Fibroblast of mammary gland (primary cell): ENCODE measurements around the gene SYT17.

Experiments used
- DNase-seq: peaks from one replicate; pipeline ENCODE4 v3.0.0-alpha.2; 2010; ENCODE audit warnings: low read depth
- H3K4me3 ChIP-seq: 2 replicates; pipeline ENCODE4 v1.5.1; 2011; ENCODE audit warnings: low read depth, mild to moderate bottlenecking, low read length, moderate library complexity; ENCODE audit not compliant: control insufficient read depth
- TF ChIP-seq, protein P1 (sequence below): conservative IDR thresholded peaks from 2 replicates; pipeline ENCODE4 v1.5.1; 2011; ENCODE audit warnings: low read depth, low read length, inconsistent platforms; ENCODE audit not compliant: control insufficient read depth, insufficient read depth

Gene SYT17

GRCh38 chr16:19223235-19224170 is 55.5 kb downstream of the SYT17 start:
- H3K4me3 ChIP-seq, result no peak overlapping the region
- DNase-seq, result peak; percentile 18
- TF ChIP-seq, protein P1, sequence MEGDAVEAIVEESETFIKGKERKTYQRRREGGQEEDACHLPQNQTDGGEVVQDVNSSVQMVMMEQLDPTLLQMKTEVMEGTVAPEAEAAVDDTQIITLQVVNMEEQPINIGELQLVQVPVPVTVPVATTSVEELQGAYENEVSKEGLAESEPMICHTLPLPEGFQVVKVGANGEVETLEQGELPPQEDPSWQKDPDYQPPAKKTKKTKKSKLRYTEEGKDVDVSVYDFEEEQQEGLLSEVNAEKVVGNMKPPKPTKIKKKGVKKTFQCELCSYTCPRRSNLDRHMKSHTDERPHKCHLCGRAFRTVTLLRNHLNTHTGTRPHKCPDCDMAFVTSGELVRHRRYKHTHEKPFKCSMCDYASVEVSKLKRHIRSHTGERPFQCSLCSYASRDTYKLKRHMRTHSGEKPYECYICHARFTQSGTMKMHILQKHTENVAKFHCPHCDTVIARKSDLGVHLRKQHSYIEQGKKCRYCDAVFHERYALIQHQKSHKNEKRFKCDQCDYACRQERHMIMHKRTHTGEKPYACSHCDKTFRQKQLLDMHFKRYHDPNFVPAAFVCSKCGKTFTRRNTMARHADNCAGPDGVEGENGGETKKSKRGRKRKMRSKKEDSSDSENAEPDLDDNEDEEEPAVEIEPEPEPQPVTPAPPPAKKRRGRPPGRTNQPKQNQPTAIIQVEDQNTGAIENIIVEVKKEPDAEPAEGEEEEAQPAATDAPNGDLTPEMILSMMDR, result peak; percentile 64

- DNase-seq, result no peak
- no peak overlapping the region for H3K4me3 ChIP-seq
- TF ChIP-seq, protein P1, result no peak
Observed at GRCh38 chr16:19225651-19226050, 57.6 kb downstream of the SYT17 start.

GRCh38 chr16:19227643-19228042 is 59.6 kb downstream of the SYT17 start:
- TF ChIP-seq, protein P1, result no peak
- no peak overlapping the region for H3K4me3 ChIP-seq
- DNase-seq, result no peak

- TF ChIP-seq, protein P1, result no peak
Observed at GRCh38 chr16:19228052-19228451, 60.0 kb downstream of the SYT17 start.

DNA sequence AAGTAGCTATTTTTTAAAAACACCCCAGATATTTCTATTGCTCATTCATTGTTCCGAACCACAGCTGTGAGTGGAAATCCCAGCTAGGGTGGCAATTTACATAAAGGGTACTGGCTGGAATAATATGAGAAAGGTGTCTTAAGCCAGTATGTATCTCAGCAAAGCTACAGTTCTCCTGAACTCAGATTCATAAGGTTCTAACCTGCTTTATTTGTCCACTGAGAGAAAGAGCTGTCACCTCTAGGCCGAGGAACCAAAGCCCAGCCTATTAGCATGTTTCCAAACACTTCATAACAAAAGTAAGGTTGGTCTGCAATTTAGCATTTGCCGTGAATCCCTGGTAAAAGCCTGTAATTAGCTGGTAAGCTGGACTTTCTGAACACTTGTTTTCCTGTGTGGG is 60.5 kb downstream of the SYT17 start:
- H3K4me3 ChIP-seq, result no peak overlapping the region
- DNase-seq, result no peak
- TF ChIP-seq, protein P1, result no peak

More at GRCh38 chr16:19228052-19228451, 60.0 kb downstream of the SYT17 start:
- H3K4me3 ChIP-seq, result no peak overlapping the region
- no peak for DNase-seq

GRCh38 chr16:19230575-19230974 is 62.5 kb downstream of the SYT17 start:
- no peak overlapping the region for H3K4me3 ChIP-seq
- TF ChIP-seq, protein P1, result no peak

More at GRCh38 chr16:19230575-19230974, 62.5 kb downstream of the SYT17 start:
- no peak for DNase-seq
